DND-41 (cell line): ENCODE measurements around the gene BMP2.

Experiments
- CTCF ChIP-seq: IDR thresholded peaks from 2 replicates; pipeline ENCODE4 v1.5.1; 2012; ENCODE audit warnings: borderline replicate concordance, low read length, moderate library complexity, mild to moderate bottlenecking; ENCODE audit not compliant: poor library complexity, severe bottlenecking; ENCODE audit errors: extremely low read depth
- EZH2 ChIP-seq: IDR thresholded peaks from 3 replicates; pipeline ENCODE4 v1.6.1; 2012; ENCODE audit warnings: borderline replicate concordance, low read depth, mild to moderate bottlenecking, moderate library complexity, low read length, inconsistent platforms; ENCODE audit not compliant: severe bottlenecking

- no peak for TF ChIP-seq EZH2
- no peak for TF ChIP-seq CTCF
Observed at GRCh38 chr20:6768228-6769140, 998 bp downstream of the BMP2 start.
